ENCODE data around the gene PPP1R2C.

DNA sequence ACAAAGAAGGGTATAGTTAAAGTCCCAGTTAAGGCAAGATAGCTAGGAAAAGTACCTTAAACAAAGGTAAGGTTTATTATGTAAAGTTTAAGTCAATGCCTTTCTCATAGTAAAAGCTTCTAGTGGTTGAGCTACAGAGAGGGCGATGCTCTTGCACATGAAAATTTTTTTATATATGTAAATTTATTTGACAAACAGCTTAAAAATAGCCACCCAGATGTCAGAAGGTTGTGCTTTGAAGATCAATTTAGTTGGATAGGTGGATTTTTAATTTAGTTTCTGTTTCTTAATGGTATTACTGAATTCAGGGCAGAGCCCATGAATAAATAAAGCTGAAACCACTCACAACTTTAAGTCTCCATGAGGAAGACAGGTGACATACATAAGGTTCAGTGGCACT lies 29.4 kb upstream of the PPP1R2C start:
- TF ChIP-seq CTCF (IDR thresholded peaks at IDR 0.05) (no peak), POLR2A (IDR thresholded peaks at IDR 0.05) (no peak)

Measured in esophagus squamous epithelium (tissue), 4 donors.